Measurements from ENCODE around the gene P2RY12. TPM values are rescaled to one million over a fixed set of nuclear protein-coding genes. Genes with fewer than 3 reads are reported as not detected.

Gene P2RY12
- total and polyA plus RNA-seq, 2 of the 4 experiments (the other 2 are of a cell fraction): not detected

DNA sequence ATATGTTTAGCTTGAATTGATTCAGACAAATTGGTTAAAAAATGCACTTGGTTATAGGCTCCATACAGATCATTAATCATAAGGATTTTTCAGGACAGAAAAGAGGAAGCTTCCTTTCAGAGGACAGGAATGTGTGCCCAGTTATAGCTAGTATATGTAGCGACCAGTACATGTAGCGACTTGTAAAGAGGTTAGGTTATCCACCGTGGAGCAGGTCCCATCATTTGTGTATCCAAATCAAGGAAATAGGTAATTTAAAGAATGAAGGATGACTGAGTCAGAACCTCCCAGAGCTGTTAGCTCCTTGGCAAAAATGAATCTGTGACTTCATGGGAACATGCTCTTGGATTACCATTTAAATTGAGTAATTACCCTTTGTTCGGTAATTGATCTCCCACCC is 15.8 kb upstream of the P2RY12 start:
- no TSS peak for BruUV-seq (replicated peaks)
- TF ChIP-seq ELK1 (IDR thresholded peaks at IDR 0.05; ENCODE audit: borderline replicate concordance, low read depth, low read length) (no peak), CTCF (conservative IDR thresholded peaks at IDR 0.05; ENCODE audit: low read depth, low read length) (no peak), POLR2A (IDR thresholded peaks at IDR 0.05; ENCODE audit: low read depth, low read length) (no peak), CEBPB (IDR thresholded peaks at IDR 0.05; ENCODE audit: low read depth, low read length) (no peak)
- Histone ChIP-seq H4K91ac (ENCODE audit: insufficient read depth, low read depth, low read length) (no peak overlapping the region), H2AK5ac (ENCODE audit: low read depth, low read length) (no peak overlapping the region), H3K27me3 (ENCODE audit: control insufficient read depth, insufficient read depth, low read length) (no peaks in the 10 kb centered on the region), H3K4me1 (ENCODE audit: control insufficient read depth, insufficient read depth, low read length) (peaks cover 2% of the 10 kb centered on the region), H3K23ac (ENCODE audit: low read depth, low read length) (no peak overlapping the region), H2BK120ac (ENCODE audit: low read depth, low read length) (no peak overlapping the region), H3K9ac (ENCODE audit: low read depth, low read length) (no peak overlapping the region), H4K20me1 (ENCODE audit: insufficient read depth, low read length) (no peaks in the 10 kb centered on the region), H3K18ac (ENCODE audit: low read depth, low read length) (no peak overlapping the region), H3K27ac (ENCODE audit: insufficient read depth, low read length) (no peak overlapping the region), H3K9me3 (ENCODE audit: control insufficient read depth, insufficient read depth, low read length) (no peaks in the 10 kb centered on the region), H3K56ac (ENCODE audit: extremely low read depth, insufficient read depth, low read length) (no peak overlapping the region), H3K4me3 (ENCODE audit: insufficient read depth, low read depth, low read length) (no peak overlapping the region), H2AFZ (replicated peaks; ENCODE audit: low read length, poor library complexity) (no peak overlapping the region), H3K4ac (ENCODE audit: low read depth, low read length) (no peak overlapping the region), H2BK15ac (ENCODE audit: low read depth, low read length) (no peak overlapping the region), H4K8ac (ENCODE audit: low read depth in 2 of 2, low read length in 2 of 2) (no peak overlapping the region), H3K14ac (replicated peaks; ENCODE audit: low read depth, low read length) (no peak overlapping the region), H3K9me1 (ENCODE audit: insufficient read depth, low read length) (no peaks in the 10 kb centered on the region), H2BK20ac (ENCODE audit: low read depth, low read length) (no peak overlapping the region), H2BK5ac (ENCODE audit: low read depth, low read length, poor library complexity, severe bottlenecking) (no peak overlapping the region), H3K36me3 (ENCODE audit: control insufficient read depth, insufficient read depth, low read length) (no peaks in the 10 kb centered on the region), H2AK9ac (replicated peaks; ENCODE audit: low read depth, low read length, poor library complexity) (no peak overlapping the region), H4K5ac (ENCODE audit: low read depth, low read length) (no peak overlapping the region), H3K79me1 (ENCODE audit: low read depth in 1 of 2, low read length in 2 of 2) (no peaks in the 10 kb centered on the region), H3K4me2 (ENCODE audit: low read depth, low read length) (no peak overlapping the region)
- ATAC-seq (ENCODE audit: low read depth) (no peak), DNase-seq (no peak)
- POLR2A ChIA-PET (ENCODE audit: unreplicated experiment): no interaction called here
- CTCF ChIA-PET: no interaction called here
- in situ Hi-C loops (cut with MboI; ENCODE audit: low sequenced_read_pairs) (no loop called here), intact Hi-C loops (cut with micrococcal nuclease) (no loop called here), dilution Hi-C loops (cut with HindIII; ENCODE audit: low sequenced_read_pairs, unreplicated experiment) (no loop called here)
- no CpG with 5 or more reads among the region's 4 CpGs for WGBS, 2 experiments (ENCODE audit: extremely low coverage in 2 of 2, insufficient read length in 1 of 2)
